ENCODE data around the gene AFDN. TPM values are rescaled to one million over a fixed set of nuclear protein-coding genes. Genes with fewer than 3 reads are reported as not detected.
A peak's percentile ranks its signal among the peaks of the same experiment; 100 is the strongest.

AFDN gene
- total RNA-seq, 3 donors from 2014 or later = 93.1 to 292 (median 170) TPM

- Histone ChIP-seq H3K9me3 (no peaks in the 10 kb centered on the region), H3K4me1 (peaks cover 0 to 1% of the 10 kb centered on the region in 2 donors), H3K4me3 (no peak overlapping the region), H3K27ac (no peak overlapping the region), H3K27me3 (no peaks in the 10 kb centered on the region), H3K36me3 (no peaks in the 10 kb centered on the region)
- DNase-seq (ENCODE audit: low spot score in 2 of 2) = no peak
- intact Hi-C loops (cut with DNase I; ENCODE audit: low total_unique reads) = no loop called here
- TF ChIP-seq CTCF (IDR thresholded peaks at IDR 0.05) (no peak), POLR2AphosphoS5 (IDR thresholded peaks at IDR 0.05) (no peak)
These were observed 34.0 kb downstream of the AFDN start for GRCh38 chr6:167860550-167861226.

GRCh38 chr6:167861424-167861823, 34.7 kb downstream of the AFDN start:
- no peak for TF ChIP-seq CTCF (IDR thresholded peaks at IDR 0.05)
- no peak for TF ChIP-seq POLR2AphosphoS5 (IDR thresholded peaks at IDR 0.05)
- TF ChIP-seq POLR2A (IDR thresholded peaks at IDR 0.05) = no peak
- intact Hi-C loops (cut with DNase I; ENCODE audit: low total_unique reads) = no loop called here
- no peaks in the 10 kb centered on the region for H3K4me1 ChIP-seq

GRCh38 chr6:167863897-167864296, 37.2 kb downstream of the AFDN start:
- DNase-seq (ENCODE audit: low spot score in 2 of 2) = no peak
- no peak for TF ChIP-seq POLR2A (IDR thresholded peaks at IDR 0.05)
- no peak for TF ChIP-seq CTCF (IDR thresholded peaks at IDR 0.05)
- TF ChIP-seq POLR2AphosphoS5 (IDR thresholded peaks at IDR 0.05) = no peak
- no peaks in the 10 kb centered on the region for H3K36me3 ChIP-seq
- no peaks in the 10 kb centered on the region for H3K4me1 ChIP-seq
- no peaks in the 10 kb centered on the region for H3K27me3 ChIP-seq
- H3K4me3 ChIP-seq = no peak overlapping the region
- no peak overlapping the region for H3K27ac ChIP-seq
- H3K9me3 ChIP-seq = no peaks in the 10 kb centered on the region
- intact Hi-C loops (cut with DNase I; ENCODE audit: low total_unique reads) = no loop called here

More at GRCh38 chr6:167861424-167861823, 34.7 kb downstream of the AFDN start:
- no peaks in the 10 kb centered on the region for H3K27me3 ChIP-seq
- H3K9me3 ChIP-seq = no peaks in the 10 kb centered on the region
- no peak overlapping the region for H3K27ac ChIP-seq
- no peak for DNase-seq (ENCODE audit: low spot score in 2 of 2)
- no peaks in the 10 kb centered on the region for H3K36me3 ChIP-seq
- H3K4me3 ChIP-seq = no peak overlapping the region

- intact Hi-C loops (cut with DNase I; ENCODE audit: low total_unique reads) = no loop called here
- Histone ChIP-seq H3K27me3 (no peaks in the 10 kb centered on the region), H3K9me3 (no peaks in the 10 kb centered on the region), H3K36me3 (no peaks in the 10 kb centered on the region), H3K27ac (no peak overlapping the region), H3K4me3 (no peak overlapping the region), H3K4me1 (no peaks in the 10 kb centered on the region)
- TF ChIP-seq CTCF (IDR thresholded peaks at IDR 0.05) (no peak), POLR2AphosphoS5 (IDR thresholded peaks at IDR 0.05) (no peak), POLR2A (IDR thresholded peaks at IDR 0.05) (no peak)
- DNase-seq (ENCODE audit: low spot score in 2 of 2) = peak in 1 of 2 donors; percentile 25
These were observed 39.9 kb downstream of the AFDN start for GRCh38 chr6:167866642-167867041.

GRCh38 chr6:167870321-167870720, 43.6 kb downstream of the AFDN start:
- Histone ChIP-seq H3K4me1 (no peaks in the 10 kb centered on the region), H3K36me3 (no peaks in the 10 kb centered on the region), H3K27ac (no peak overlapping the region), H3K9me3 (no peaks in the 10 kb centered on the region), H3K4me3 (no peak overlapping the region), H3K27me3 (no peaks in the 10 kb centered on the region)
- no peak for DNase-seq (ENCODE audit: low spot score in 2 of 2)
- TF ChIP-seq POLR2AphosphoS5 (IDR thresholded peaks at IDR 0.05) (no peak), POLR2A (IDR thresholded peaks at IDR 0.05) (no peak), CTCF (IDR thresholded peaks at IDR 0.05) (no peak)
- intact Hi-C loops (cut with DNase I; ENCODE audit: low total_unique reads) = no loop called here
